Measurements from ENCODE around the gene SLC5A3.

GRCh38 chr21:34107606-34108005, 34.2 kb downstream of the SLC5A3 start:
- TF ChIP-seq CHD2 (IDR thresholded peaks at IDR 0.05; ENCODE audit: borderline replicate concordance, low read depth, low read length) (no peak), CTCF (IDR thresholded peaks at IDR 0.05 in 2 of 3, conservative IDR thresholded peaks at IDR 0.05 in 1 of 3; ENCODE audit: control insufficient read depth in 2 of 3, extremely low read depth in 1 of 3, insufficient read depth in 1 of 3, low read depth in 3 of 3, low read length in 3 of 3) (no peak)
